Measurements from ENCODE around the gene PPP1R14C.
"Not testable (repeated sequence)": the region's sequence is repeated elsewhere in the genome, so short reads cannot be mapped to it uniquely, and the experiment has no call there.

The PPP1R14C gene

DNA sequence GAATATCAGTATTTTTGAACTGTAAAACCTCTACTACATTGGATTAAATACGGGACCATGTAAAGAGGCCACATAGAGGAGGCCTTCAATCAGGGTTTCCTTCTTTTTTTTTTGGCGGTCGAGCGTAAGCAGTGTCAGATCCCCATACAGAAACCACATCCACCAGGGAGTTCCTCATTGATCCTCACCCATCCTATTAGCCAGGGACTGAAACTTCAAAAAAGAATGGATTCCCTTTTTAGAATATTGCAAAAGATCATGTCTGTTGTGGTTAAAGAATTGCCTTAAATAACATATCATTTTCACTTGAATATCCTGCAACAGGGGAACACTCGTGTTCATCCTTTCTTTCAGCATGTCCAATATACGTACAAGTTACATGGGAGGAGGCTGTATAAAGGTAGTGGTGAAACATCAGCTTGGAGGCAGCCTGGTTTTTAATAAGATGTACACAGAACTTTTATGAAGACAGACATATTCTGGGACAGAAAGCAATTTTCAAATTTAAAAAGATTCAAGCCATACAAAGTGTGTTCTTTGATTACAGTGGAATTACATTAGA is 96.1 kb downstream of the PPP1R14C start:
- no peaks in the 10 kb centered on the region for H3K27me3 ChIP-seq (ENCODE audit: insufficient read depth, low read depth)
- no peak overlapping the region for H3K9ac ChIP-seq
- no peak for TF ChIP-seq CTCF (conservative IDR thresholded peaks at IDR 0.05; ENCODE audit: low read depth, low read length)
- H3K4me3 ChIP-seq (IDR thresholded peaks at IDR 0.05; ENCODE audit: insufficient read depth, low read depth, low read length): no peak overlapping the region
- no peak overlapping the region for H2AFZ ChIP-seq (ENCODE audit: low read depth)
- no peak overlapping the region for H3K4me2 ChIP-seq
- no peaks in the 10 kb centered on the region for H3K79me2 ChIP-seq (ENCODE audit: insufficient read depth, low read depth)
- no peaks in the 10 kb centered on the region for H3K36me3 ChIP-seq (ENCODE audit: insufficient read depth)
- no peak overlapping the region for H3K27ac ChIP-seq
- H3K4me1 ChIP-seq (ENCODE audit: low read depth, poor library complexity, severe bottlenecking): no peaks in the 10 kb centered on the region
- H4K20me1 ChIP-seq (ENCODE audit: insufficient read depth): no peaks in the 10 kb centered on the region

DNA sequence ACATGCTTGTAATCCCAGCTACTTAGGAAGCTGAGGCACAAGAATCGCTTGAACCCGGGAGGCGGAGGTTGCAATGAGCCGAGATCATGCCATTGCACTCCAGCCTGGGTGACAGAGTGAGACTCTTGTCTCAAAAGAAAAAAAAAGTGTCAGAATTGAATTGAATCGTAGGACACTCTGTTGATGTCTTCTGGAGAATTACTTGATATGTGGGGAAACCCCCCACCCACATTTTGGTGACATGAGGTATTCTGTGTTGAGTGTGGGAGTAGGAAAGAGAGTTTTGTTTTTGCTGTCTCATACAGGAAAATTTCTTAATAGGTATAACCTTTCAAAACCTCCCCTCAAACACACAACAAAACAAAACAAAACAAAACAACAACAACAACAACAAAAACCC is 98.9 kb downstream of the PPP1R14C start:
- H3K27ac ChIP-seq; H3K36me3 ChIP-seq (ENCODE audit: insufficient read depth); H3K4me3 ChIP-seq (IDR thresholded peaks at IDR 0.05; ENCODE audit: insufficient read depth, low read depth, low read length); H3K4me1 ChIP-seq (ENCODE audit: low read depth, poor library complexity, severe bottlenecking); H3K27me3 ChIP-seq (ENCODE audit: insufficient read depth, low read depth); H3K79me2 ChIP-seq (ENCODE audit: insufficient read depth, low read depth); H3K4me2 ChIP-seq; H4K20me1 ChIP-seq (ENCODE audit: insufficient read depth); H2AFZ ChIP-seq (ENCODE audit: low read depth); H3K9ac ChIP-seq: not testable (repeated sequence)

DNA sequence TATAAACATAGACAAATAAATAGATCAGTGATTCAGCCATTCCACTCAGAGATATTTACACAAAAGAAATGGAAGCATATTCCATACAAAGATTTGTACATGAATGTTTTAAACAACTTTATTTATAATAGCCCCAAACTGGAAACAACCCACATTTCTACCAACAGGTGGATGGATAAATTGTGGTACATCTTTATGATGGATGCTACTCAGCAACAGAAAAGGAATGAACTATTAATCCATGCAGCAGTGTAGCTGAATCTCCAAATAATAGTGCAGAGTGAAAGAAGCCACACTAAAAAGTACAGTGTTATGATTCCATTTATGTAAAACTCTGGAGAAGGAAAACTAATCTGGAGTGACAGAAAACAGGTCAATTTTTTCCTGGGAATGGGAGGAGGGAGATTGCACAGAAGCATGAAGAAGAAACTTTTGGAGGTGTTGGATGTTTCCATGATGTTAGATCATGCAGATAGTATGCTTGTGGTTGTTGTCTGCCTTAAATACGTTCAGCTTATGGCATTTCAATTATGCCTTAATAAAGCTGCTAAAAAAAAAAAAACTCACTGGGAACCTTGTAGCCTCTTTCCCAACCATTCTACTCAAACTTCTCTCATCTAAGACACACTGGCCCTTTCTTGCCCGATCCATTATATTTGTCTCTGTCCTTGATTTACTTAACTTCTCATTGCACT is 100.9 kb downstream of the PPP1R14C start:
- no peaks in the 10 kb centered on the region for H4K20me1 ChIP-seq (ENCODE audit: insufficient read depth)
- H3K27ac ChIP-seq: no peak overlapping the region
- TF ChIP-seq CTCF (conservative IDR thresholded peaks at IDR 0.05; ENCODE audit: low read depth, low read length): no peak
- no peaks in the 10 kb centered on the region for H3K27me3 ChIP-seq (ENCODE audit: insufficient read depth, low read depth)
- H3K4me1 ChIP-seq (ENCODE audit: low read depth, poor library complexity, severe bottlenecking): no peaks in the 10 kb centered on the region
- H3K4me3 ChIP-seq (IDR thresholded peaks at IDR 0.05; ENCODE audit: insufficient read depth, low read depth, low read length): no peak overlapping the region
- H2AFZ ChIP-seq (ENCODE audit: low read depth): no peak overlapping the region
- H3K36me3 ChIP-seq (ENCODE audit: insufficient read depth): no peaks in the 10 kb centered on the region
- H3K79me2 ChIP-seq (ENCODE audit: insufficient read depth, low read depth): no peaks in the 10 kb centered on the region
- no peak overlapping the region for H3K4me2 ChIP-seq
- no peak overlapping the region for H3K9ac ChIP-seq

DNA sequence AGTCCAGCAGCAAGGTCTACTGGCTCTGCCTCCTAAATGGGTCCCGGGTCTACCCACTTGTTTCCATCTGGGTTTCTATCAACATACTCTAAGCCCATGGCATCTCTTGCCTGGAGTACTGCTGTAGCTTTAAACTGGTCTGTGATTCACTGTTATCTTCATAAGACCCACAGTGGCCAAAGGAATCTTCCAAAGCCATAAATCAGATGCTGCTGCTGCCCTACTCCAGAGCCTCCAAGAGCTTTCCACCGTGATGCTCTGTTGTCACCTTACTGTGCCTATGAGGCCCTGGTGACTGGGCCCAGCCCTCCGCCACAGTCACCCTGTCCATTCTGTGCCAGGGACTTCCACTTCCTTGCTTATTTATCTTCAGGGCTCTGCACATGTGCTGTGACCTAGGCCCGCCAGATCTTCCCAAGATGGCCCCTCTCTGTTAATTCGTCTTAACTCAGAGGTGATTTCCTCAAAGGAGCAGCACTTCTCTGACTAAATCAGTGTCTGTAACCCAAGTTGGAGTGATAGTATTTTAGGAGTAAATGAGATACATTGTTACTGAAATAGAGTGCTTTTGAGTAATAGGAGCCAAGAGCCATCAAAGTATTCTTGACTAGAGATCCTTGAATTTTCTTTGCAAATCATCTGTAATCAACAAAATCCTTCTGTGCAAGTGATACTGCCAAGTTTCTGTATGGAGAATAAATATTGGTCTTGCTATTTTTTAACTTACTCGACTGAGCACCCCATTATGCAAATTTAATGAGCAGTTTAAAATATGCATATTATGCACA is 102.5 kb downstream of the PPP1R14C start:
- Histone ChIP-seq H3K36me3 (ENCODE audit: insufficient read depth) (no peaks in the 10 kb centered on the region), H3K4me1 (ENCODE audit: low read depth, poor library complexity, severe bottlenecking) (no peaks in the 10 kb centered on the region), H3K79me2 (ENCODE audit: insufficient read depth, low read depth) (no peaks in the 10 kb centered on the region), H3K27ac (no peak overlapping the region), H3K9ac (no peak overlapping the region), H3K27me3 (ENCODE audit: insufficient read depth, low read depth) (no peaks in the 10 kb centered on the region), H3K4me3 (IDR thresholded peaks at IDR 0.05; ENCODE audit: insufficient read depth, low read depth, low read length) (no peak overlapping the region), H4K20me1 (ENCODE audit: insufficient read depth) (no peaks in the 10 kb centered on the region), H2AFZ (ENCODE audit: low read depth) (no peak overlapping the region), H3K4me2 (no peak overlapping the region)
- TF ChIP-seq CTCF (conservative IDR thresholded peaks at IDR 0.05; ENCODE audit: low read depth, low read length): no peak

GRCh38 chr6:150247803-150248202 is 105.0 kb downstream of the PPP1R14C start:
- Histone ChIP-seq H4K20me1 (ENCODE audit: insufficient read depth) (no peaks in the 10 kb centered on the region), H3K9ac (no peak overlapping the region), H3K79me2 (ENCODE audit: insufficient read depth, low read depth) (no peaks in the 10 kb centered on the region), H3K4me2 (no peak overlapping the region), H3K4me3 (IDR thresholded peaks at IDR 0.05; ENCODE audit: insufficient read depth, low read depth, low read length) (no peak overlapping the region), H3K4me1 (ENCODE audit: low read depth, poor library complexity, severe bottlenecking) (no peaks in the 10 kb centered on the region), H2AFZ (ENCODE audit: low read depth) (no peak overlapping the region), H3K27ac (no peak overlapping the region), H3K36me3 (ENCODE audit: insufficient read depth) (no peaks in the 10 kb centered on the region), H3K27me3 (ENCODE audit: insufficient read depth, low read depth) (no peaks in the 10 kb centered on the region)
- TF ChIP-seq CTCF (conservative IDR thresholded peaks at IDR 0.05; ENCODE audit: low read depth, low read length): no peak
